Stimulated activated CD8-positive, alpha-beta memory T cell treated with anti-CD3 and anti-CD28 coated beads, Interleukin-12 subunit alpha, Interleukin-12 subunit beta, amount 100 ng/mL, for 4 hours (primary cell): ENCODE data around the gene KIAA1191.
"Not testable (repeated sequence)": the region's sequence is repeated elsewhere in the genome, so short reads cannot be mapped to it uniquely, and the experiment has no call there.

Source experiments
- DNase-seq: peaks from one replicate; pipeline ENCODE4 v3.0.0-alpha.2; 2020; ENCODE audit warnings: low read depth

The KIAA1191 gene

GRCh38 chr5:176317534-176318374 is 43.8 kb downstream of the KIAA1191 start:
- DNase-seq, result no peak

- not testable (repeated sequence) for DNase-seq
These were observed 56.2 kb downstream of the KIAA1191 start for GRCh38 chr5:176305356-176305755.
